Left ventricle myocardium inferior (tissue), 1 donor: ENCODE measurements around the gene RNLS. TPM values are rescaled to one million over a fixed set of nuclear protein-coding genes. Genes with fewer than 3 reads are reported as not detected.

ENCODE experiments used
- DNase-seq: peaks from one replicate; pipeline ENCODE4 v3.0.0-alpha.2; 2020
- H3K27ac ChIP-seq: fragments of 200-600 bp; replicated peaks from 2 replicates; pipeline ENCODE4 v1.8.0; 2021
- H3K27me3 ChIP-seq: fragments of 200-600 bp; 2 replicates; pipeline ENCODE4 v1.8.0; 2021; ENCODE audit warnings: low read depth
- H3K36me3 ChIP-seq: fragments of 200-600 bp; 2 replicates; pipeline ENCODE4 v1.8.0; 2021
- H3K4me1 ChIP-seq: fragments of 200-600 bp; 2 replicates; pipeline ENCODE4 v1.8.0; 2021
- H3K4me3 ChIP-seq: fragments of 200-600 bp; 2 replicates; pipeline ENCODE4 v1.8.0; 2021; ENCODE audit warnings: mild to moderate bottlenecking, moderate library complexity
- H3K9me3 ChIP-seq: fragments of 200-600 bp; replicated peaks from 2 replicates; pipeline ENCODE4 v1.8.0; 2021
- CTCF ChIP-seq: fragments of 200-600 bp; IDR thresholded peaks from 2 replicates; pipeline ENCODE4 v1.8.0; 2021; ENCODE audit warnings: antibody characterized with exemption, mild to moderate bottlenecking, borderline replicate concordance
- intact Hi-C: fragments of 100-400 bp; cut with micrococcal nuclease; formaldehyde crosslinking; loops from one replicate; pipeline ENCODE4 v1.11.0; 2022
- total RNA-seq: library from RNA; stranded (reverse); fragmentation: NEBNext Ultra II Directional; extraction: Animal tissue kit (Norgen Biotek cat#: 25700); gene quantifications from one replicate; pipeline ENCODE4 v1.2.1, GENCODE V29; 2021
- donor health status: DM: no; HTN: yes; CAD: no; lungs with severe emphysema.

The RNLS gene
- total RNA-seq, 1 donor from 2014 or later: 14.3 TPM

GRCh38 chr10:88383276-88383675 is 199.8 kb downstream of the RNLS start:
- Histone ChIP-seq H3K27me3 (no peaks in the 10 kb centered on the region), H3K27ac (no peak overlapping the region), H3K9me3 (no peaks in the 10 kb centered on the region), H3K4me3 (no peak overlapping the region), H3K36me3 (no peaks in the 10 kb centered on the region), H3K4me1 (peaks cover 29% of the 10 kb centered on the region)
- no peak for TF ChIP-seq CTCF
- DNase-seq: no peak
- intact Hi-C loops: loop anchor here (10.0 kb wide), 1 partner anchor 128 kb away; no protein-coding TSS in a partner anchor

- no peak for DNase-seq
These were observed 200.4 kb downstream of the RNLS start for GRCh38 chr10:88382699-88383098.

GRCh38 chr10:88379575-88379974 is 203.5 kb downstream of the RNLS start:
- no peaks in the 10 kb centered on the region for H3K4me1 ChIP-seq
- intact Hi-C loops: no loop called here
- TF ChIP-seq CTCF: no peak
- H3K9me3 ChIP-seq: no peaks in the 10 kb centered on the region
- DNase-seq: no peak
- no peak overlapping the region for H3K4me3 ChIP-seq
- H3K27ac ChIP-seq: no peak overlapping the region
- H3K36me3 ChIP-seq: no peaks in the 10 kb centered on the region
- no peaks in the 10 kb centered on the region for H3K27me3 ChIP-seq

More at GRCh38 chr10:88382699-88383098, 200.4 kb downstream of the RNLS start:
- H3K9me3 ChIP-seq: no peaks in the 10 kb centered on the region
- intact Hi-C loops: loop anchor here (10.0 kb wide), 1 partner anchor 128 kb away; no protein-coding TSS in a partner anchor
- H3K36me3 ChIP-seq: no peaks in the 10 kb centered on the region
- TF ChIP-seq CTCF: no peak
- no peaks in the 10 kb centered on the region for H3K27me3 ChIP-seq
- no peak overlapping the region for H3K27ac ChIP-seq
- peaks cover 24% of the 10 kb centered on the region for H3K4me1 ChIP-seq
- H3K4me3 ChIP-seq: no peak overlapping the region

- TF ChIP-seq CTCF: no peak
- DNase-seq: no peak
- Histone ChIP-seq H3K27me3 (no peaks in the 10 kb centered on the region), H3K9me3 (no peaks in the 10 kb centered on the region), H3K4me3 (no peak overlapping the region), H3K4me1 (no peaks in the 10 kb centered on the region), H3K36me3 (no peaks in the 10 kb centered on the region), H3K27ac (no peak overlapping the region)
- intact Hi-C loops: no loop called here
These were observed 205.6 kb downstream of the RNLS start for GRCh38 chr10:88377510-88377909.

GRCh38 chr10:88374392-88375175 is 208.5 kb downstream of the RNLS start:
- no peaks in the 10 kb centered on the region for H3K36me3 ChIP-seq
- H3K4me1 ChIP-seq: no peaks in the 10 kb centered on the region
- intact Hi-C loops: no loop called here
- no peaks in the 10 kb centered on the region for H3K9me3 ChIP-seq
- H3K4me3 ChIP-seq: no peak overlapping the region
- no peaks in the 10 kb centered on the region for H3K27me3 ChIP-seq
- TF ChIP-seq CTCF: no peak
- no peak for DNase-seq
- H3K27ac ChIP-seq: no peak overlapping the region
